H9 (cell line): ENCODE results near the gene AMBRA1. TPM values are rescaled to one million over a fixed set of nuclear protein-coding genes. Genes with fewer than 3 reads are reported as not detected.

Source experiments
- DNase-seq: peaks from one replicate; pipeline ENCODE4 v3.0.0-alpha.2; 2017
- H2AFZ ChIP-seq: one replicate; pipeline ENCODE4 v1.6.1; 2013; ENCODE audit warnings: mild to moderate bottlenecking, low read length, control low read depth, moderate library complexity
- H2AK5ac ChIP-seq: 2 replicates; pipeline ENCODE4 v1.6.1; 2013; ENCODE audit warnings: low read length, control low read depth, mixed read lengths; ENCODE audit not compliant: insufficient read length
- H2BK120ac ChIP-seq: one replicate; pipeline ENCODE4 v1.6.1; 2013; ENCODE audit warnings: low read depth, mild to moderate bottlenecking, low read length, control low read depth, inconsistent platforms; ENCODE audit not compliant: poor library complexity, severe bottlenecking
- H2BK12ac ChIP-seq: 2 replicates; pipeline ENCODE4 v1.6.1; 2013; ENCODE audit warnings: low read length, control low read depth, mixed read lengths, low read depth; ENCODE audit not compliant: insufficient read length
- H2BK15ac ChIP-seq: 2 replicates; pipeline ENCODE4 v1.6.1; 2013; ENCODE audit warnings: low read depth, low read length, control low read depth
- H2BK20ac ChIP-seq: one replicate; pipeline ENCODE4 v1.6.1; 2013; ENCODE audit warnings: low read depth, mild to moderate bottlenecking, low read length, control low read depth, inconsistent platforms; ENCODE audit not compliant: poor library complexity, severe bottlenecking
- H2BK5ac ChIP-seq: 2 replicates; pipeline ENCODE4 v1.6.1; 2013; ENCODE audit warnings: low read length, control low read depth, mixed read lengths; ENCODE audit not compliant: insufficient read length
- H3K14ac ChIP-seq: 2 replicates; pipeline ENCODE4 v1.6.1; 2013; ENCODE audit warnings: low read length, control low read depth; ENCODE audit not compliant: insufficient read depth
- H3K18ac ChIP-seq: 2 replicates; pipeline ENCODE4 v1.6.1; 2013; ENCODE audit warnings: low read depth, mild to moderate bottlenecking, mixed read lengths, low read length, control low read depth; ENCODE audit not compliant: insufficient read length
- H3K23ac ChIP-seq: 2 replicates; pipeline ENCODE4 v1.6.1; 2013; ENCODE audit warnings: low read length, control low read depth, mixed read lengths, low read depth; ENCODE audit not compliant: insufficient read length
- H3K23me2 ChIP-seq: 2 replicates; pipeline ENCODE4 v1.6.1; 2013; ENCODE audit warnings: low read depth, mild to moderate bottlenecking, mixed read lengths, low read length, control low read depth; ENCODE audit not compliant: insufficient read length, poor library complexity, severe bottlenecking
- H3K27ac ChIP-seq: 2 replicates; pipeline ENCODE4 v1.5.1; 2013; ENCODE audit warnings: low read length, control low read depth, mixed read lengths, low read depth; ENCODE audit not compliant: insufficient read length
- H3K27me3 ChIP-seq: 2 replicates; pipeline ENCODE4 v1.6.1; 2013; ENCODE audit warnings: low read length, control low read depth, inconsistent platforms; ENCODE audit not compliant: insufficient read depth
- H3K4ac ChIP-seq: 2 replicates; pipeline ENCODE4 v1.6.1; 2013; ENCODE audit warnings: low read depth, mild to moderate bottlenecking, control low read depth, inconsistent platforms, low read length, moderate library complexity
- H3K4me1 ChIP-seq: 2 replicates; pipeline ENCODE4 v1.6.1; 2013; ENCODE audit warnings: low read length, control low read depth, inconsistent platforms; ENCODE audit not compliant: insufficient read depth
- H3K4me2 ChIP-seq: 2 replicates; pipeline ENCODE4 v1.6.1; 2013; ENCODE audit warnings: low read length, control low read depth, mixed read lengths; ENCODE audit not compliant: insufficient read length, insufficient read depth
- H3K56ac ChIP-seq: 2 replicates; pipeline ENCODE4 v1.6.1; 2013; ENCODE audit warnings: low read depth, mild to moderate bottlenecking, mixed read lengths, low read length, control low read depth; ENCODE audit not compliant: insufficient read length
- H3K79me1 ChIP-seq: 2 replicates; pipeline ENCODE4 v1.6.1; 2013; ENCODE audit warnings: low read depth, mild to moderate bottlenecking, moderate library complexity, low read length, control low read depth, inconsistent platforms; ENCODE audit not compliant: insufficient read depth, poor library complexity, severe bottlenecking
- H3K79me2 ChIP-seq: 2 replicates; pipeline ENCODE4 v1.6.1; 2013; ENCODE audit warnings: low read length, control low read depth, inconsistent platforms; ENCODE audit not compliant: insufficient read depth
- H3K9ac ChIP-seq: 2 replicates; pipeline ENCODE4 v1.6.1; 2013; ENCODE audit warnings: low read length, control low read depth, mixed read lengths; ENCODE audit not compliant: insufficient read length; ENCODE audit errors: extremely low read depth
- H3K9me3 ChIP-seq: one replicate; pipeline ENCODE4 v1.6.1; 2013; ENCODE audit warnings: low read depth, low read length, inconsistent platforms; ENCODE audit not compliant: control insufficient read depth
- H3T11ph ChIP-seq: one replicate; pipeline ENCODE4 v1.6.1; 2013; ENCODE audit warnings: mild to moderate bottlenecking, low read length, control low read depth, inconsistent platforms
- H4K20me1 ChIP-seq: one replicate; pipeline ENCODE4 v1.6.1; 2013; ENCODE audit not compliant: control insufficient read depth, insufficient read length, insufficient read depth
- H4K5ac ChIP-seq: 2 replicates; pipeline ENCODE4 v1.6.1; 2013; ENCODE audit warnings: low read depth, mild to moderate bottlenecking, mixed read lengths, low read length, control low read depth; ENCODE audit not compliant: insufficient read length
- H4K8ac ChIP-seq: replicated peaks from 2 replicates; pipeline ENCODE4 v1.6.1; 2013; ENCODE audit warnings: low read length, control low read depth, mixed read lengths, low read depth; ENCODE audit not compliant: insufficient read length
- H4K91ac ChIP-seq: 2 replicates; pipeline ENCODE4 v1.6.1; 2013; ENCODE audit warnings: low read depth, mild to moderate bottlenecking, moderate library complexity, mixed read lengths, low read length, control low read depth; ENCODE audit not compliant: insufficient read length
- H3K27ac Mint-ChIP-seq, 3 experiments: 2 replicates in 2 of 3; 3 replicates in 1 of 3; pipeline ENCODE4 v1.8.0; 2020 to 2021; ENCODE audit warnings: mixed read lengths in 3 of 3, mild to moderate bottlenecking in 1 of 3, moderate library complexity in 1 of 3
- H3K27me3 Mint-ChIP-seq: 2 replicates; pipeline ENCODE4 v1.8.0; 2021; ENCODE audit warnings: low read depth, mild to moderate bottlenecking, moderate library complexity, mixed read lengths
- H3K36me3 Mint-ChIP-seq, 3 experiments: 2 replicates in 2 of 3; 3 replicates in 1 of 3; pipeline ENCODE4 v1.8.0; 2020 to 2021; ENCODE audit warnings: low read depth in 3 of 3, mixed read lengths in 3 of 3; ENCODE audit not compliant: insufficient read depth in 1 of 3
- H3K4me1 Mint-ChIP-seq, 2 experiments: 2 replicates each; pipeline ENCODE4 v1.8.0; 2020; ENCODE audit warnings: mixed read lengths in 2 of 2
- H3K4me3 Mint-ChIP-seq, 2 experiments: 2 replicates in 1 of 2; 3 replicates in 1 of 2; pipeline ENCODE4 v1.8.0; 2020 to 2021; ENCODE audit warnings: mild to moderate bottlenecking in 2 of 2, mixed read lengths in 2 of 2, moderate library complexity in 1 of 2
- H3K9me3 Mint-ChIP-seq, 2 experiments: 2 replicates in 1 of 2; 3 replicates in 1 of 2; pipeline ENCODE4 v1.8.0; 2020; ENCODE audit warnings: mild to moderate bottlenecking in 2 of 2, mixed read lengths in 2 of 2, moderate library complexity in 1 of 2
- CTCF ChIP-seq: fragments of 200-600 bp; sonication (generic); conservative IDR thresholded peaks from 3 replicates; pipeline ENCODE4 v1.8.0; 2021; ENCODE audit warnings: antibody characterized with exemption, mild to moderate bottlenecking
- WGBS: extraction: QIAGEN DNeasy Blood & Tissue Kit; methylation state at CpG from one replicate; pipeline ENCODE4 v1.1.7; 2013; ENCODE audit warnings: missing lambda C conversion rate, low lambda C conversion rate, mixed read lengths; ENCODE audit not compliant: insufficient read length; ENCODE audit errors: extremely low coverage; 5-methylcytosine and 5-hydroxymethylcytosine counted together
- total RNA-seq: library from RNA; stranded (reverse); gene quantifications from 2 replicates; pipeline ENCODE4 v1.2.1, GENCODE V29; 2021

AMBRA1 gene
- total RNA-seq, 1 experiment from 2014 or later, result 37.5 TPM

GRCh38 chr11:46421257-46421880, 172.5 kb downstream of the AMBRA1 start:
- Histone ChIP-seq H3K18ac (no peak overlapping the region), H3K4me2 (no peak overlapping the region), H2AK5ac (no peak overlapping the region), H3T11ph (no peak overlapping the region), H3K14ac (no peak overlapping the region), H2BK12ac (no peak overlapping the region), H3K4ac (no peak overlapping the region), H3K27ac (no peak overlapping the region), H4K8ac (no peak overlapping the region), H4K91ac (no peak overlapping the region), H2AFZ (no peak overlapping the region), H4K20me1 (no peaks in the 10 kb centered on the region), H3K56ac (no peak overlapping the region), H2BK20ac (no peak overlapping the region), H2BK120ac (no peak overlapping the region), H4K5ac (no peak overlapping the region), H3K9me3 (no peaks in the 10 kb centered on the region), H2BK5ac (no peak overlapping the region), H3K79me1 (no peaks in the 10 kb centered on the region), H3K23me2 (no peaks in the 10 kb centered on the region), H2BK15ac (no peak overlapping the region), H3K27me3 (no peaks in the 10 kb centered on the region), H3K4me1 (no peaks in the 10 kb centered on the region), H3K9ac (no peak overlapping the region), H3K79me2 (no peaks in the 10 kb centered on the region), H3K23ac (no peak overlapping the region)
- Mint-ChIP-seq H3K27ac (no peak overlapping the region; a peak in 1 of 7 replicates), H3K4me1 (peaks cover 6 to 25% of the 10 kb centered on the region in 2 experiments), H3K36me3 (peaks cover 5 to 30% (median 7%) of the 10 kb centered on the region in 3 experiments; a peak in 4 of 7 replicates), H3K4me3 (no peak overlapping the region), H3K27me3 (no peaks in the 10 kb centered on the region), H3K9me3 (no peaks in the 10 kb centered on the region)
- DNase-seq, result no peak
- WGBS, result no CpG with 5 or more reads among the region's 8 CpGs
- no peak for TF ChIP-seq CTCF
